ENCODE data around the gene KRT35. TPM values are rescaled to one million over a fixed set of nuclear protein-coding genes. Genes with fewer than 3 reads are reported as not detected.
"Not testable (repeated sequence)": the region's sequence is repeated elsewhere in the genome, so short reads cannot be mapped to it uniquely, and the experiment has no call there.

KRT35 gene
- total RNA-seq, 4 donors from 2014 or later: not detected

- intact Hi-C loops (cut with DNase I; ENCODE audit: low total_unique reads): no loop called here
- no peak for DNase-seq
- TF ChIP-seq CTCF (IDR thresholded peaks at IDR 0.05): no peak
- no peaks in the 10 kb centered on the region for H3K4me1 ChIP-seq
- H3K4me3 ChIP-seq: no peak overlapping the region
- H3K36me3 ChIP-seq: no peaks in the 10 kb centered on the region
- H3K9me3 ChIP-seq: no peaks in the 10 kb centered on the region
- H3K27me3 ChIP-seq: no peaks in the 10 kb centered on the region
- H3K27ac ChIP-seq: no peak overlapping the region
These were observed 47.4 kb downstream of the KRT35 start for GRCh38 chr17:41433586-41433985.

DNA sequence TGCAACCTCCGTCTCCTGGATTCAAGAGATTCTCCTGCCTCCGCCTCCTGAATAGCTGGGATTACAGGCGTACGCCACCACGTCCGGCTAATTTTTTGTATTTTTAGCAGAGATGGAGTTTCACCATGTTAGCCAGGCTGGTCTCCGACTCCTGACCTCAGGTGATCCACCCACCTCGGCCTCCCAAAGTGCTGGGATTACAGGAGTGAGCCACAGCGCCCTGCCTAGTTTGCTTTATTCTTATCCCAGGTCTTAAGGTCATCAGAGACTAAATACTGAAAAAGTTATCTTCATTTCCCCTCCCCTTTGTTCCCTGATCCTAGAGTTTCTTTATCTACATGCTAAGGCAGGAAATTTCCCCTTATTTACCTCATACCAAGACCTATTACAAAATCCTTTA is 50.6 kb downstream of the KRT35 start:
- DNase-seq; H3K4me1 ChIP-seq; H3K27ac ChIP-seq; H3K4me3 ChIP-seq; H3K36me3 ChIP-seq; intact Hi-C loops (cut with DNase I; ENCODE audit: low total_unique reads); H3K27me3 ChIP-seq; H3K9me3 ChIP-seq: not testable (repeated sequence)

DNA sequence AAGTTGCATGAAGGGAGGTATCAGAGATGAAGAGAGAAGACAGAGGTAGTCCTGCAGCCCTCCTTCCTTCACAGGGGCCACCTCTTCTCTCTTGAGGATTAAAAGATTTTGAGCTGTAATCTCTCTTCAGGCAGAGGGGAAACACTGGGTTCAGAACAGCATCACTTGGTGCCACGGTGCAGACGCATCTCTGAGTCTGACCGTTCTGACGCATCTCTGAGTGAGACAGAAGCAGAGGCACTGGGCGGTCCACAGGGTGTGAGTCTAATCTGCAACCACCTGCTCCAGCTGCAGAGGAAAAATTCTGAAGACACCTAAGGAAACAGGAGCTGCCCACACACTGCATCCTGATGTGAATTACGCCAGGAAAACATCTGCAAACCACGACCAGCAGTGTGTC is 51.3 kb downstream of the KRT35 start:
- Histone ChIP-seq H3K36me3 (no peaks in the 10 kb centered on the region), H3K27me3 (no peaks in the 10 kb centered on the region), H3K4me1 (no peaks in the 10 kb centered on the region), H3K27ac (no peak overlapping the region), H3K4me3 (no peak overlapping the region), H3K9me3 (no peaks in the 10 kb centered on the region)
- no peak for TF ChIP-seq CTCF (IDR thresholded peaks at IDR 0.05)
- no peak for TF ChIP-seq POLR2A (IDR thresholded peaks at IDR 0.05)
- intact Hi-C loops (cut with DNase I; ENCODE audit: low total_unique reads): no loop called here
- DNase-seq: no peak

DNA sequence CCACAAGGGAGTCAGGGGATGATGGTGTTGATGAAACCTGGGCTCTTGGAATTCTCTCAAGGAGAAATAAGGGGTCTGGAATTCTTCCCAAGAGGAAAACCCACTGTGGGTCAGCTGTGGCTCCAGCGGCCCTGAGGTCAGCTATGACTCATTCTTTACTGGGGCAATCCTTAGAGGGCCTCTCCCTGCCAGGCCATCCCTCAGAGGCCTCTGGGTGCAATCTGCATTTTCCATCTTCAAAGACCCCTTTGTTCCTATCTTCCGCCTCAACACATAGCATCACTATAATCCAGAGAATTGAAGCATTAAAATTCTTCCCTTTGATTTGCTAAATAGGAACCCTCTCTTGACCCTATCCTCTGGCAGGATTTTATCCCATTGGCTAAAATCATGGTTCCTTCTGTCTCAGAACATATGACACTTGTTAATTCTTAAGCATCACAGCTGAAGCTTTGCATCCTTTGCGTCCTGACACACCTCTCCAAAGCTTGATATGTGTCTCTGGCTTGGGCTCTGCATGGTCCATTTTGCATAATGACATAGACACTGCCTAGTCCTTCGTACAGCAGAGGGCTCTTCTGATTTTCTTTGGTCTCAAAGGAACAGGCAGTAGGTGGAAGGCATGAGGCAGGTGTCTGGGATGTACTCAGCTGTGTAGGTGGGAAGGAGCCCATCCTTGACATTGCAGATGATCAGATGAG is 52.2 kb downstream of the KRT35 start:
- Histone ChIP-seq H3K36me3 (no peaks in the 10 kb centered on the region), H3K27ac (no peak overlapping the region), H3K27me3 (no peaks in the 10 kb centered on the region), H3K4me3 (no peak overlapping the region), H3K9me3 (no peaks in the 10 kb centered on the region), H3K4me1 (no peaks in the 10 kb centered on the region)
- intact Hi-C loops (cut with DNase I; ENCODE audit: low total_unique reads): no loop called here
- TF ChIP-seq POLR2A (IDR thresholded peaks at IDR 0.05): no peak
- TF ChIP-seq CTCF (IDR thresholded peaks at IDR 0.05): no peak
- no peak for DNase-seq

Small RNAs within 50 kb of the gene (microRNA-seq; reads per million reads assigned to microRNA genes)
- not detected for gene MIR6510 (ENCODE audit: borderline microRNAs expressed, borderline replicate concordance)

Small RNAs within 50 kb of the gene (small RNA-seq; reads per million reads assigned to genes)
- not detected for gene RNU2-32P

Other genes starting within 250 kb of the KRT35 start
- not detected for gene KRTAP9-3, start 248.7 kb downstream of the KRT35 start, total RNA-seq
- not detected for gene KRTAP9-8, start 243.2 kb downstream of the KRT35 start, total RNA-seq
- not detected for gene KRTAP9-4, start 231.5 kb downstream of the KRT35 start, total RNA-seq
- not detected for gene KRTAP9-9, start 225.8 kb downstream of the KRT35 start, total RNA-seq
- not detected for gene KRTAP9-6, start 215.8 kb downstream of the KRT35 start, total RNA-seq
- not detected for gene KRTAP9-7, start 205.5 kb downstream of the KRT35 start, total RNA-seq
- gene KRTAP29-1, start 178.3 kb downstream of the KRT35 start, total RNA-seq: not detected
- gene KRTAP16-1, start 171.8 kb downstream of the KRT35 start, total RNA-seq: not detected
- not detected for gene KRTAP17-1, start 165.4 kb downstream of the KRT35 start, total RNA-seq
- gene KRT33A, start 130.3 kb downstream of the KRT35 start, total RNA-seq: not detected
- not detected for gene KRT33B, start 111.3 kb downstream of the KRT35 start, total RNA-seq
- gene KRT34, start 98.8 kb downstream of the KRT35 start, total RNA-seq: under 1 TPM in 1 of 4 donors, not detected in 3; 0.28 TPM
- not detected for gene KRT31, start 83.5 kb downstream of the KRT35 start, total RNA-seq
- not detected for gene KRT37, start 56.6 kb downstream of the KRT35 start, total RNA-seq
- not detected for gene KRT38, start 40.2 kb downstream of the KRT35 start, total RNA-seq
- not detected for gene KRT32, start 13.8 kb downstream of the KRT35 start, total RNA-seq
- not detected for gene KRT36, start 8.8 kb upstream of the KRT35 start, total RNA-seq
- 1 to 10 TPM; 1.5 to 6.4 (median 3.0) TPM for gene KRT13, start 24.5 kb upstream of the KRT35 start, total RNA-seq
- 10 to 100 TPM in 1 of 4 donors, 1 to 10 TPM in 1, under 1 TPM in 1, not detected in 1; 0.41 to 11.5 (median 1.6) TPM for gene KRT15, start 37.7 kb upstream of the KRT35 start, total RNA-seq
- 100 to 1,000 TPM in 2 of 4 donors, 10 to 100 TPM in 1, under 1 TPM in 1; 0.88 to 120 (median 77.2) TPM for gene KRT19, start 47.2 kb upstream of the KRT35 start, total RNA-seq
- gene KRT9, start 90.9 kb upstream of the KRT35 start, total RNA-seq: under 1 TPM in 1 of 4 donors, not detected in 3; 0.21 TPM
- under 1 TPM in 2 of 4 donors, not detected in 2; 0.52 to 0.90 TPM for gene KRT14, start 105.7 kb upstream of the KRT35 start, total RNA-seq
- not detected for gene KRT16, start 131.6 kb upstream of the KRT35 start, total RNA-seq
- 10 to 100 TPM in 1 of 4 donors, under 1 TPM in 1, not detected in 2; 0.70 to 12.6 TPM for gene KRT17, start 143.4 kb upstream of the KRT35 start, total RNA-seq
- 100 to 1,000 TPM in 3 of 4 donors, 10 to 100 TPM in 1; 83.5 to 796 (median 199) TPM for gene EIF1, start 207.7 kb upstream of the KRT35 start, total RNA-seq
- not detected for gene GAST, start 231.2 kb upstream of the KRT35 start, total RNA-seq